Activated T-cell treated with anti-CD3 and anti-CD28 coated beads for 24 hours (primary cell): ENCODE measurements around the gene DMD.
"Not testable (repeated sequence)": the region's sequence is repeated elsewhere in the genome, so short reads cannot be mapped to it uniquely, and the experiment has no call there.

ENCODE experiments used
- DNase-seq: peaks from one replicate; pipeline ENCODE4 v3.0.0-alpha.2; 2020; ENCODE audit warnings: low read depth

The DMD gene

DNA sequence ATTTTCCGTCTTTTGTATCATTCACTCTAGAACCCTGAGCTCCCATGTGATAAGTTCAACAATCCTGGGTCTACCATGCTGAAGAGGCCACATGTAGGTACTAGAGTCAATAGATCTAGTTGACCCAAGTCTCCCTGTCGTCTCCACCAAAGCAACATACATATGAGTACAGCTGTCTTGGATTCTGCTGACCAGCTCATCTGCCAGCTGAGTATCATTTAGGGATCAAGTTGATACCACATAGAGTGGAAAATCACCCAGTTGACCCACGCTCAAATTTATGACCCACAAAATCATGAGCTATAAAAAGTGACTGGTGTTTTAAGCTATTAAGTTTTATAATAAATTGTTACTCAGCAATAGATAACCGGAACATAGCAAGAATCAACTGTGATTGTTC, 61.8 kb downstream of the DMD start:
- DNase-seq, result no peak

DNA sequence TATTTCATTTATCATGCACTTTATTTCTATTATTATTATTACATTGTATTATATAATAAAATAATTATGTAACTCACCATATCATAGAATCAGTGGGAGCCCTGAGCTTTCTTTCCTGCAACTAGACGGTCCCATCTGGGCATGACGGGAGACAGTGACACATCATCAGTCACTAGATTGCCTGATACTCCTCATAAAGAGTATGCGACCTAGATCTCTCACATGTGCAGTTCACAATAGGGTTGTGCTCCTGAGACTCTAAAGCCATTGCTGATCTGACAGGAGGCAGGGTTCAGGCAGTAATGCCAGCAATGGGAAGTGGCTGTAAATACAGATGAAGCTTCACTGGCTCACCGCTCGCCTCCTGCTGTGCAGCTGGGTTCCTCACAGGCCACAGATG, 62.3 kb downstream of the DMD start:
- no peak for DNase-seq

DNA sequence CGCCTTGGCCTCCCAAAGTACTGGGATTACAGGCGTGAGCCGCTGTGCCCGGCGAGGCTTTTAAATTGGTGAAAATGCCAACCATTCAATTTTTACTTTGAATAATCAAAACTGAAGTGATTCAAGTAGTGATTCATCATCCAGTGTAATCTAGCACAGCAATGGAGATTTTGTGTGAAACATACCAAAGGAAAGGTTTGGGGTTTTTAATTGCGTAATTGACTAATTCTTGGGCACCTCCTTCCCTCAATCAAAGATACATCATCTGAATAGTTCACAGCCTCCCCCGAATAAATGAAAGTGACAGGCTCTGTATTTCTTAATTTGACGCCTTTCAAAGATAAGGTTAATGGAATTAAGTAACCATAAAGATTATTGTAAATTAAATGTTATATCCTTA, 69.0 kb downstream of the DMD start:
- DNase-seq, result no peak

DNA sequence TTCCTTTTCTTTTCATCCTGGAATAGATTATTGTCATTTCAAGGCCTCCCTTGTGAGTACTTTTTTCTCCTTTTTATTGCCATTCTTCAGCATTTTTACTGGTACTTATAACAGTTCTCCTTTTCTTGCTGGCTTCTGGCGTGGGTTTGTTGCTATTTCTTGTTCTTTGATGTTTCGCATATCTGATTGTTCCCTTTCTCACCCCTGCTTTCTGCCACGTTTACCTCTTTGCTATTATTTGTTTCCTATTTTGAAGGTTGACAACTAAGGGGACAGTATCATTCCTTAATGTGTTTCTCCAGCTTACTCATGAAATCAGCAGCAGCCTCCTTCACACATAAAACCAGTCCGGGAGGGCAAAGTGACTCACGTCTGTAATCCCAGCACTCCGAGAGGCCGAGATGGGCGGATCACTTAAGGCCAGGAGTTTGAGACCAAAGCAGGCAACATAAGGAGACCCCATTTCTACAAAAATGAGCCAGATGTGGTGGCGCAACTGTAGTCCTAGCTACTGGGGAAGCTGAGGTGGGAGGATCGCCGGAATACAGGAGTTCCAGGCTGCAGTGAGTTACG, 72.6 kb downstream of the DMD start:
- DNase-seq, result no peak

DNA sequence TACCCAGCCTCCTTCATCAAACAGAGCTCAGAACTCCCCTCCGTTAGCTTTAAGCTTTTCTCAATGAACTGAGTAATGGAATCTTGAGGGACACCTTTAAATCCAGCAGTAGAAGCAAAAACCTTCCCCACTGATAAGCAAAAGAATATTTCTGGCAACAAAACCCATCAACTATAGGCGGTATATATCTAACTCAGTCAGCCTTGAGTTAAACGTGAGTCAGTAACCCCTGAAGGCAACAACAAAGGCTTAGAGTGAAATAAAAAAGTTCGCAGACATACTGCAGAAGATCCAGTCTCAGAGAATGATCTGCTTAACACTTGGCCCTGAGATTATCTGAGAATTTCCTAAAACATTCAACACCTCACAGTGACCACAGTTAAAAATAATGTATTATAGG, 77.2 kb downstream of the DMD start:
- no peak for DNase-seq

DNA sequence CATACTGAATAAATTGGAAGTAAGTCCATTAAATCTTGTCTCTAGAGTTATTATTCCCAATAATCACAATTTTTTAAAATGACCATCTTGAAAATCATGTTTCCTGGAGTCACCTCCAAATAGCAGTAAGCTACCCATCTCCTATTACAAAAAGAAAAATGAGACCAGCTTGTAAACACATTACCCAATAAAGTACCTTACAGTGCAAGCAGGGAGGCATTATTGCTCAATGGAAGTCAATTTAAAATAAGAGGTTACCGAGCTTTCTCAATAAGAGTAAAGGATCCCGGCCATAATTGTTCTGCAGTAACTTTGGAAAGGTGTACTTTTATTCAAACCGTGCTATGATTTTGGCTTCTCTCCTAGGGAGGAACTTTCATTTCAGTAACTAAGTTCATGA, 78.0 kb downstream of the DMD start:
- DNase-seq, result no peak

DNA sequence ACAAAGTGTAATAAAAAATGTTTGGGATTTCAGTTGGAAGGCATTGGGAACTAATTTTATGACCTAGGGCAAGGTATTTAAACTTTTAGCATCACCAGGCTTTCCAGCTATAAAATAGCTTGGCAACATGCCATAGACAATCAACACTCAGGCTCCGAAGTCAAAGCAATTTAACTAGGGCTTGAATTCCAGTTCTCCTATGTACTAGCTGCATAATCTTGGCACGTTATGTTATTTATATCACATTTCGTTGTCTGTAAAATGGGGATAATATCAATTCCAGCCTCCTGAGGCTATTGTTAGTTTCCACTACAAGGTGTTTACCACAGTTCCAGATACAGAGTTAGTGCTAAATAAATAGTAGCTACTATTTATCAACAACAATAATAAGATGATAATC, 78.8 kb downstream of the DMD start:
- no peak for DNase-seq

DNA sequence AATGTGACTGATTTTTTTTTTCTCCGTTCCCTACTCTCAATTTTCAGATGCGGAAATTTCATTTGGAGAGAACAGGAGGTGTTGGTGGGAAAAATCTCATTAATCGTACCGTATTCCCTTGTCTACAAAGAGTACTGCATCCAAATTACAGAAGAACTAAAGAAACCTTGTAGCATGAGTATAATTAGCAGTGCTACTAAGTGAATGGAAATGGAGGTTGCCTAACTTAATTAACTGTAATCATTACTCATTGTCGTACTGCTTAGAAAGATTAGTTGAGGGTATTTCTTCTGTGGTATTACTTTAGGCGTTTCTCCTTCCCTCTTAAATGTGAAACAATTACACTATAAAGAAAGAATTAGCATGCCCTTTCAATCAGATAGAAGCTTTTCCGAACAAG, 81.7 kb downstream of the DMD start:
- DNase-seq, result no peak

DNA sequence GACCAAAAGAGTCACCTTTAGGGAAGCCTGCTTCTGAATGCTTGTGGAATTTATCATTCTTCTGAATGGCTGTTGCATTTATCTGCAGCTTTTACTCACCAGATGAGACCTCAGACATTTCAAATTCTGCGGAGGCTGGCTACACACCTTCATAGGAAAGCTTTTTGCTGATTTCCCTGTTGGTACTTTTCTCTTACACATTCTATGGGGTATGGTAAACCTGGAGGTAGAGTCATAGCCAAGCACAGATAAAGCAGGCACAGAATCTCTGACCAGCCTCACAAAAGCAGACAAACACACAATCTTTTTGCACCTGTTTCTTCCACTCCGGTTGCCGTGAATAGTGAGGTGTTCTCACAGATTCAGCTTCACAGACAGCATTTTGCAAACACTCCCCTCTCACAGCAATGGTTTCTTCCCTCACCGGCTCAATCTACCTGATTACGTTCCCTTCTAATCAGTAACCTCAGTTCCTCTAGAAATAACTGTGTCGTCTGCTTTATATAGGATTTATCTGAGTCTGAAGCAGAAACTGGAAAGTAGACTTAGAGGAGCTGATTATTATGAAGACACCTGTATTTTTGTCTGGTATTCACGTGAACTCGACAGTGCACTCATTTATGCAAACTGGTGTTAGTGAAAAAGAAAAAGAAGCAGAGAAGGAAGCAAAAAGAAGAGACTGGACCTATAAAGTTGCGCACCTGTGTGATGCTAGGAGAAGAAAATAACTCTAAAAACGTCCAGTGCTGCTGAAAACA, 83.1 kb downstream of the DMD start:
- no peak for DNase-seq

DNA sequence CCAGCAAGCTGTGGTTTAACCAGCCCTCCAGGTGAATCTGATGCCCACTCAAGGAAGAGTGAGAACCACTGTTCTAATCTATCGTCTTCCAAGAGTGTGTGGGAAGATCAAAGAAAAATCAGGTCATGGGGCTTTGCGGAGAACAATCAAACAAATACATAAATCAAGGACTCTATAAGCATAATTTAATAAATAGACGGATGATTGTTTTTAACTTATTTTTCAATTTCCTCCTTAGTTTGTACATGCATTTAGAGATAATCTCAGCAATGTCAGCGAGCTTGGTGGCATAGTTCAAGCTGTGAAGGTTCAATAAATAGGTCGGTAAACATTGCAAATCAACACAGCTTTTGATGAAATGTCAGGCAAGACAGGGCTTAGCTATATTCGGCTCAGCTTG, 84.9 kb downstream of the DMD start:
- DNase-seq, result no peak

DNA sequence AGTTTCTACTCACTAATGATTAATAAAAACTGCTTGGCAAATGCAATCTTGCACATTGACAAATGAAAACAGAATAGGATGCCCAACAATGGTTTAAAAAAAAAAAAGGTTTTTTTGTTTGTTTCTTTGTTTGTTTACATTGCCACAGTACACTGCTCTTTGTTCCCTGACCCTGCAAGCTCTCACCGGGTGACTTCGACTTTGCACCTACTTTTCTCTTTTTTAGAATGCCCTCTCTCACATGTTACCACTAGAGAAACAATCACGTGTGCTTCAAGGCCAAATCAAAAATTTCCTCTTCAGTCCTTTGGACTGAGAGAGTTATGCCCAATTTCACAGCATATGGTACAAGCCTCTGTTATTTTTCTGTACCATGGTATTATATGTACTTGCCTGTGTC, 101.5 kb downstream of the DMD start:
- no peak for DNase-seq

DNA sequence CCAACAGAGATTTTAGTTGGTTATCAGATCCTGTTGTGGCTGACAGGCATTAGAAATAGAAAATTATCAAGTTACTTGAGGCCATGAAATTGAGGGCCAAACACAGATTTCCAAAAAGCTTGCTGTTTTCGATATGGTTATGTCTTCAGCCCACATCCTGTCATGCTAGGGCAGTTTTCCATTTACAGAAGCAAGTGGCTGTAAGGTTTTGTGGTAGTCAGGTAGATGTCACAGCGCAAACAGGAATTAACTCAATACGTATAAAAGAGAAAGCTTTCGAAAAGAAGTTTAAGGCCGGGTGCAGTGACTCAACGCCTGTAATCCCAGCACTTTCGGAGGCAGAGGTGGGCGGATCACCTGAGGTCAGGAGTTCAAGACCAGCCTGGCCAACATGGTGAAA, 104.6 kb downstream of the DMD start:
- DNase-seq, result no peak

DNA sequence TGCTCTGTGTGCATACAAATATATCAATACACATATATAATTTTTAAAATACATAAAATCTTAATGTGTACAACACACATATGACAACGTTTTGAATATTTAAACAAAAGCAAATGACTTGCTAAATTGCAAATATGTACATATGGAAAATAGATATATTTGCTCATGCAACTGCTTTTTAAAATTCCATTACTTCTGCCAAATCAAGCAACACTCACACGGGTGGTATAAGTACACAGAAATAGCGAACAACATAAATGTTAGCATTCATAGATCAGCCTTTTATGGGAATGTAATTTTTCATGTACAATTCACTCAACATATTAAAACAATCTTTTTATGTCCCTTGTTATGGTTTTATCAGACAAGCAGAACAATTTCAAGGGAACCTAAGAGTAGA, 116.3 kb downstream of the DMD start:
- no peak for DNase-seq

DNA sequence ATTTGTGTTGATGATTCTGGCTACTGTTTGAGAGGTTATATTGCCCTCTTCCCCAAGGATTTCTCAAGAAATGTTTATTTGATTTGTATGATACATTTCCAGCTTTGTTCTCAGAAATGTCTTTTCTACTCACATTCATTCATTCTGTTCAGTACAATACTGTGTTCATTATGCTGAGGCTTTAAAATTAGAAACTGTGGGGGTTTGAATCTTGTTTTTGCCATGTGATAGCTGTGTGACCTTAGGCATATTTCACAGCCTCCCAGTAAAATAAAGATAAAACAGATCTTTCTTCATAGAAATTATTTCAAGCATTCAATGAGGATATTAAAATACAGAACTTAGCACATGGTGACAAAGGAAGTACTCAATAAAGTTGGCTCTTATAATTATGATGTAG, 123.9 kb downstream of the DMD start:
- no peak for DNase-seq

DNA sequence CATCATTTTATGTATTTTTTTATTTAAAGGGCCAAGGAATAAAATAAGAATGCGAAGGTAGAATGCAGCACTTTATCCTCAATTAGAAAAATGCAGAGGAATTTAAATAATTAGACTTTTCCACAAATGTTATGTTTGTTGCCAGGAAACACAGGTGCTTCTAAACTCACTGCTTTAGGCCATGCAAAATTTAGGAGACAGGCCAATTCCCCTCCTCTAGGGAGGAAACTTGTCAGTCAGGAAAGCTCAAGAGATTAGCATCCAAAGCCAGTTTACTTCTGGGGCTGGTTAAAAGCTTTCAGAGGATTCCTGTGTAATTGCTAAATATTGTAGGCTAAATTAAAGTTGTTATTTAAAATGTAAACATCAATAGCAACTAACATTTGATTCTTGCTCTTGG, 124.5 kb downstream of the DMD start:
- no peak for DNase-seq

DNA sequence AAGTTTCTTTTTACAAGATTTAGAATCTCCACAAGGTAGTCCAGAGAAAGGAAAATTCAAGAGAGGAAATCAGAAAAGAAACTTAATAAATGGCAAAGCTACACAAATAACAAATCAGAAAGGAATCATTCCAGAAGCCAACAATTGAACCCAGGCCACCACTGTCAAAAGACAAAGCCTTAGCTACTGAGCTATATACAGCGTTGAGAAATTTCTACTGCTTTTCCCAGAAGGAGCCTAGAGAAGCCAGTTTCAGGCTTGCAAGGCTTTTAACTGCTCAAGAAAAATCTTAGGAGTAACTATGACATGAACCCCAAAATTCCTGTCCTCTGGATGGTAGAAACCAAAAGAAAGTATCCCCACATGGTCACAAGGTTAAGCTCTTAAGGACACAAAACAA, 129.0 kb downstream of the DMD start:
- DNase-seq, result no peak

DNA sequence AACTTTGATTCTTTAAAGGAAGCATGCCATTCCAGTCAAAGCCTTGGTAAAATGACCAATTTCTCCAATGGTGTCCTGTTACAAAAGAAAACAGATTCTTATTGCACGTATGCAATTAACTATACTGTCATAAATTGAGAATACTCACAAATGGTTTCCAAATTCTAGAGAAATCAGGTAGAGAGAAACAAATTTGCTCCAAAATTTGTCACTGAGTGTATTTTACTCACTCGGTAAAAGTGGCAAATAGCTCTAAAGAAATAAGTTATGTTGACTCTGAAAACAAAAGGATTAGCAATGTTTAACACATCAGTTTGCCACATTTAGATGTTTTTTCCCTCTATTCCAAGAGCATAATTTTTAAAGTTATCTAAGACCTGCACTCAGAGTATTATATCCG, 133.1 kb downstream of the DMD start:
- DNase-seq, result no peak

DNA sequence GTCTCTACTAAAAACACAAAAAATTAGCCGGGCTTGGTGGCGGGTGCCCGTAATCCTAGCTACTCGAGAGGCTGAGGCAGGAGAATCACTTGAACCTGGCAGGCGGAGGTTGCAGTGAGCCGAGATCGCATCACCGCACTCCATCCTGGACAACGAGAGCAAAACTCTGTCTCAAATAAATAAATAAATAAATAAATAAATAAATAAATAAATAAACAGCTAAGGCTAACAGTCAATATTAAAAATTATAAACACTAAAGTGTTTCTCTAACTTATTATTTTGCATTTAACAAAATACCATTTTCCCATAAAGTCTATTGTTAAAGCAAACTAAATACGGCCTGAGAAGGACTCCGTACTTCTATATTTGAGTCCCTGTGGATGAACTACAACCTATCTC, 137.7 kb downstream of the DMD start:
- not testable (repeated sequence) for DNase-seq

DNA sequence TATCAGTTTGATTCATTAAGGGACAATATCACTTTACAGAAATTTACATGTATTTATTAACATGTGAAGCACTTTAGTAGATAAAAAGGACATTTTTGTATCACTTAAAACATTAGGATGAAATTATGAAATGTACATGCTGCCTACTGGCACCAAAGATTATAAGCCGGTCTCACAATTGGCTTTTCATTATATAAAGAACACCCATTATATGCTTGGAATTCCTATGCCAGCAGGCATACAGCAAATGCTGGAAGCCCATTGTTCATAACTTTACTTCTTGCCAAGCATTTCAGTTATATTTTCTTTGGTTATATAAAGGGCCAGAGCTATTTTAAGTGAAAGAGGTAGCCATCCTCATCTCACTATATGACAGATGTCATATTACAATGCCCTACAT, 145.9 kb downstream of the DMD start:
- no peak for DNase-seq

DNA sequence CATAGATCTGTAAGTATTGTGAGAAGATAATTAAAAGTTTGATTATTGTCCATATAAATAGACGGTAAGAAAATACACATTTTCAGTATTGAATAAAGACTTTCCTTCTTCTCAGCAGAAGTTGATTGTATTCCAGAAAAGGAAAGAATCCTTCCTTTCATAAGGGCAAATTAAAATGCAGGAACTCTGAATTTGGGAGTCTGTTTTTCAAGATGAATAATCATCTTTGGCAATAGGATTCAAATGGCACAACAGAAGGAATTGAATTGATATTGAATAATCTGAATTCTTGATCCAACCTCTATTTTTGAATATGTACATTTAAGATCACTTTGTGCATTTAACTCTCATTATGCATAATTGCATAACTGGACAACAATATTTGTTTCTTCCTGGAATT, 149.3 kb downstream of the DMD start:
- no peak for DNase-seq

DNA sequence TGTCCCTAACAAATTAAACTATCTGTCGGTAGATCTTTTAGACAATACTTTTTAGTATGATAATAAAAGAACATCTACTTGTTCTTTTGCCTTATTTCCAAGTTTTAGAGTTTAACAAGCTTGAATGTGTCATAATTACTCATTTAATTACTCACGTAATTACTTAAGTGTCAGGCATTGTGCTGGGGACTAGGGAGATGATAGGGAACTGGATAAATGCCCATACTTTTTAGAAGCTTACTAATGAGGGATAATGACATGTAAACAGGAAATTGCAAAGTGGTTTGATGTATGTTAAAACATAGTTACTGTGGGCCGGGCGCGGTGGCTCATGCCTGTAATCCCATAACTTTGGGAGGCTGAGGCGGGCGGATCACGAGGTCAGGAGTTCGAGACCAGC, 158.3 kb downstream of the DMD start:
- no peak for DNase-seq

DNA sequence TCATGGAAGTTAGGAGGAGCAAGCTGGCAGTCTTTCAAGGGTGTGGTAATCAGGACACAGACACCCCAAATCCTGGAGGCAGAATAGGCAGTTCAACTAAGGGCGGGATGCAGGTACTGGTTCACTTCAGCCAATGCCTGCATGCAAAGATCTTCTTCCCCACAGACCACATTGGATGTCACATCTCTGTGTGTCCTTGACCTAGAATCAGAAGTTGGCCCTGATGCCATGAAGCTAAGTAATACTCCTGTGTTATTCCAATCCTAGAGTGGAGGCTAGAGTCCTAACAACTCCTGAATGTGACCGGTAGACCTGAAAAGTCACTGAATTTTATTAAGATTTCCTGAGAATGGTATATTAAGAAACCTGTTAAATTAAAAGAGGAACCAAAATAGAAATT, 165.5 kb downstream of the DMD start:
- no peak for DNase-seq

DNA sequence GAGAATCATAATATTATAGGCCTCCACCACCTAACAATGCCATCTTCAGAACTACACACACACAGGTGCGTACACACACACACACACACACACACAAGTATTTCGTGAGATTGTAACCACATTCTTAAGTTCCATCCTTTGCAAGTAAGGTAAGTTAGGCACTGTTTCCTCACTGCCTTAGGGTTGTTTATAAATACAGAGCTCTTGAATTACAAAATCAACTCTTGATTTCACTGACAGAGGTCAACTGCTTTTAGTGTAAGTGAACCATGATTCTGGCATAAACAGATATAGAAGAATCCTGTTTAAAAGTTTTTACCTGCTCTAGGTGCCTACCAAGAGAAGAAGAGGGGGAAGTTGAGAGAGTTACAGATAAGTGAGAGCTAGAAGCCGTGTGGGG, 166.1 kb downstream of the DMD start:
- no peak for DNase-seq

DNA sequence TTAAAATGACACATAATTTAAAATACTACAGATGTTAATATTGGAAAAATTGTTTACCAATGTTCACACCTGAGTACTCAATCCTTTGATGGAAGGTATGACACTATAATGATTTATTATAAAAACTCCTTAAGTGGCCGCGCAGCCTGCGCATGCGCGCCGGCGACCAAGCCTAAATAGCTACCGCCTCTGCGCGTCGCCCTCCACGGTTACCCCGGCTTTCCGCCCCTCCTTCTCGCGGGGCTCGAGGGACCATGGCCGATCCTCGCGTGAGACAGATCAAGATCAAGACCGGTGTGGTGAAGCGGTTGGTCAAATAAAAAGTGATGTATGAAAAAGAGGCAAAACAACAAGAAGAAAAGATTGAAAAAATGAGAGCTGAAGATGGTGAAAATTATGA, 170.2 kb downstream of the DMD start:
- DNase-seq, result no peak
